GM19351 (cell line): ENCODE data around the gene ABHD17C.

Experiments
- ATAC-seq: cut with Tn5 transposase; IDR thresholded peaks from one replicate; pipeline ENCODE4 v1.9.1; 2021; ENCODE audit warnings: mild to moderate bottlenecking, moderate library complexity; ENCODE audit not compliant: unreplicated experiment

ABHD17C gene

GRCh38 chr15:80727596-80727995 lies 32.5 kb downstream of the ABHD17C start:
- ATAC-seq, result no peak

- ATAC-seq, result no peak
Observed at GRCh38 chr15:80730387-80730786, 35.3 kb downstream of the ABHD17C start.

- no peak for ATAC-seq
Observed at GRCh38 chr15:80730926-80731325, 35.8 kb downstream of the ABHD17C start.

- ATAC-seq, result no peak
Observed at GRCh38 chr15:80732167-80732566, 37.1 kb downstream of the ABHD17C start.

GRCh38 chr15:80732818-80733217 lies 37.7 kb downstream of the ABHD17C start:
- ATAC-seq, result no peak

- no peak for ATAC-seq
Observed at GRCh38 chr15:80733460-80733859, 38.4 kb downstream of the ABHD17C start.

- ATAC-seq, result no peak
Observed at GRCh38 chr15:80735344-80735743, 40.2 kb downstream of the ABHD17C start.

GRCh38 chr15:80736560-80736959 lies 41.5 kb downstream of the ABHD17C start:
- ATAC-seq, result no peak

- no peak for ATAC-seq
Observed at GRCh38 chr15:80739919-80740318, 44.8 kb downstream of the ABHD17C start.

- no peak for ATAC-seq
Observed at GRCh38 chr15:80742081-80742480, 47.0 kb downstream of the ABHD17C start.

GRCh38 chr15:80743189-80743833 lies 48.2 kb downstream of the ABHD17C start:
- no peak for ATAC-seq

- ATAC-seq, result no peak
Observed at GRCh38 chr15:80744415-80744814, 49.3 kb downstream of the ABHD17C start.

GRCh38 chr15:80744826-80745225 lies 49.7 kb downstream of the ABHD17C start:
- no peak for ATAC-seq

- ATAC-seq, result no peak
Observed at GRCh38 chr15:80745888-80746287, 50.8 kb downstream of the ABHD17C start.

GRCh38 chr15:80747317-80748053 lies 52.4 kb downstream of the ABHD17C start:
- no peak for ATAC-seq

GRCh38 chr15:80749589-80749988 lies 54.5 kb downstream of the ABHD17C start:
- ATAC-seq, result no peak

- no peak for ATAC-seq
Observed at GRCh38 chr15:80750575-80750974, 55.5 kb downstream of the ABHD17C start.

GRCh38 chr15:80752204-80752603 lies 57.1 kb downstream of the ABHD17C start:
- ATAC-seq, result no peak

GRCh38 chr15:80753161-80753560 lies 58.1 kb downstream of the ABHD17C start:
- no peak for ATAC-seq

GRCh38 chr15:80754014-80754413 lies 58.9 kb downstream of the ABHD17C start:
- no peak for ATAC-seq

GRCh38 chr15:80755885-80756284 lies 60.8 kb downstream of the ABHD17C start:
- ATAC-seq, result no peak

GRCh38 chr15:80758130-80758745 lies 63.1 kb downstream of the ABHD17C start:
- ATAC-seq, result no peak
